Urinary bladder (tissue), 4 donors: Measurements from ENCODE around the gene MEF2C. TPM values are rescaled to one million over a fixed set of nuclear protein-coding genes. Genes with fewer than 3 reads are reported as not detected.
A peak's percentile ranks its signal among the peaks of the same experiment; 100 is the strongest.

ENCODE experiments used
- DNase-seq: peaks from one replicate; pipeline ENCODE4 v3.0.0-alpha.2; 2015; ENCODE audit errors: extremely low spot score
- H3K27ac ChIP-seq: one replicate; pipeline ENCODE4 v1.5.1; 2013; ENCODE audit warnings: low read depth, mild to moderate bottlenecking, moderate library complexity
- H3K36me3 ChIP-seq: one replicate; pipeline ENCODE4 v1.6.1; 2013; ENCODE audit warnings: mild to moderate bottlenecking, moderate library complexity; ENCODE audit not compliant: insufficient read depth
- H3K4me1 ChIP-seq: one replicate; pipeline ENCODE4 v1.6.1; 2013; ENCODE audit warnings: mild to moderate bottlenecking, moderate library complexity; ENCODE audit not compliant: insufficient read depth
- H3K4me3 ChIP-seq: one replicate; pipeline ENCODE4 v1.5.1; 2013; ENCODE audit warnings: low read depth, low read length
- WGBS: extraction: QIAGEN DNeasy Blood & Tissue Kit; methylation state at CpG from one replicate; pipeline ENCODE4 v1.1.7; 2013; 5-methylcytosine and 5-hydroxymethylcytosine counted together
- polyA plus RNA-seq: library from polyadenylated mRNA; stranded (reverse); fragments of 200-250 nt; gene quantifications from one replicate; pipeline ENCODE4 v1.2.3, GENCODE V29; 2013
- total RNA-seq: library from RNA; depleted of rRNA; stranded (reverse); fragments of >200 nt; gene quantifications from one replicate; pipeline ENCODE4 v1.2.3, GENCODE V29; 2014
- donor health status: healthy with polysubstance abuse.
- donor health status: healthy.

MEF2C gene
- total and polyA plus RNA-seq, 2 donors, result 25.2 to 166 TPM

- Histone ChIP-seq H3K4me1 (no peaks in the 10 kb centered on the region), H3K27ac (peak overlapping the region; percentile 72), H3K4me3 (peak overlapping the region; percentile 58), H3K36me3 (no peaks in the 10 kb centered on the region)
- DNase-seq, result no peak
- WGBS, result under 1% methylated on average over 46 of the region's 46 CpGs
These were observed 1.0 kb upstream of the MEF2C start for GRCh38 chr5:88883836-88884607.

- WGBS, result 1% methylated on average over 15 of the region's 15 CpGs
- Histone ChIP-seq H3K27ac (peak overlapping the region; percentile 60), H3K4me3 (peak overlapping the region; percentile 58), H3K4me1 (no peaks in the 10 kb centered on the region), H3K36me3 (no peaks in the 10 kb centered on the region)
- DNase-seq, result no peak
These were observed 527 bp downstream of the MEF2C start for GRCh38 chr5:88882276-88883038.

GRCh38 chr5:88881571-88881971, 1.4 kb downstream of the MEF2C start:
- no peak for DNase-seq
- Histone ChIP-seq H3K4me1 (no peaks in the 10 kb centered on the region), H3K4me3 (peak overlapping the region; percentile 58), H3K27ac (peak overlapping the region; percentile 23), H3K36me3 (no peaks in the 10 kb centered on the region)
- 25% methylated on average over 5 of the region's 5 CpGs for WGBS

GRCh38 chr5:88880201-88880600, 2.8 kb downstream of the MEF2C start:
- Histone ChIP-seq H3K27ac (no peak overlapping the region), H3K4me1 (no peaks in the 10 kb centered on the region), H3K4me3 (no peak overlapping the region), H3K36me3 (no peaks in the 10 kb centered on the region)
- 56% methylated on average over 1 of the region's 1 CpG for WGBS
- no peak for DNase-seq

GRCh38 chr5:88879724-88880123, 3.3 kb downstream of the MEF2C start:
- H3K27ac ChIP-seq, result no peak overlapping the region
- H3K4me3 ChIP-seq, result no peak overlapping the region
- no peaks in the 10 kb centered on the region for H3K36me3 ChIP-seq
- 41% methylated on average over 5 of the region's 5 CpGs for WGBS
- H3K4me1 ChIP-seq, result no peaks in the 10 kb centered on the region
- no peak for DNase-seq

DNA sequence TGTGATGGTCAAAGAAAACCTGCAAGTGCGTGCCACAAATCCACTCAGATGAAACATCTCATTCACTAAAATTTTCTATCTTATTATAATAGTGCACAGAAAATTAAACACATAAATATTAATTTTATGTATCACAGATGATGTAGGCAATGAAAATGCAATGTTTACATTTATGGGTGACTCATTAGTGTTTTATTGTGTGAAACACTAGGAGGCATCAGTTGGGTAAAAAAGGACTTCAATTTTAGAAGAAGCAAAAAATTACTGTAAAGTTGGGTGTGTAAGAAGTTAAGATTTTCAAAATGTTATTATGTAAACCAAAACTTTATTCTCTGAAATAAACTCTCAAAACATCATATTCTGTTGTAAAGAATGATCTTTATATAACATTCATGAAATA, 4.0 kb downstream of the MEF2C start:
- no peak overlapping the region for H3K4me3 ChIP-seq
- H3K4me1 ChIP-seq, result no peaks in the 10 kb centered on the region
- DNase-seq, result no peak
- H3K27ac ChIP-seq, result no peak overlapping the region
- no peaks in the 10 kb centered on the region for H3K36me3 ChIP-seq
- WGBS, result 74% methylated on average over 1 of the region's 1 CpG

GRCh38 chr5:88877826-88878225, 5.2 kb downstream of the MEF2C start:
- DNase-seq, result no peak
- no peak overlapping the region for H3K4me3 ChIP-seq
- no peak overlapping the region for H3K27ac ChIP-seq
- 38% methylated on average over 2 of the region's 2 CpGs for WGBS
- no peaks in the 10 kb centered on the region for H3K4me1 ChIP-seq
- H3K36me3 ChIP-seq, result no peaks in the 10 kb centered on the region

GRCh38 chr5:88876714-88877113, 6.3 kb downstream of the MEF2C start:
- WGBS, result 54% methylated on average over 2 of the region's 2 CpGs
- no peak for DNase-seq
- Histone ChIP-seq H3K4me3 (no peak overlapping the region), H3K27ac (no peak overlapping the region), H3K4me1 (no peaks in the 10 kb centered on the region), H3K36me3 (no peaks in the 10 kb centered on the region)

GRCh38 chr5:88875341-88876234, 7.4 kb downstream of the MEF2C start:
- no peak overlapping the region for H3K4me3 ChIP-seq

DNA sequence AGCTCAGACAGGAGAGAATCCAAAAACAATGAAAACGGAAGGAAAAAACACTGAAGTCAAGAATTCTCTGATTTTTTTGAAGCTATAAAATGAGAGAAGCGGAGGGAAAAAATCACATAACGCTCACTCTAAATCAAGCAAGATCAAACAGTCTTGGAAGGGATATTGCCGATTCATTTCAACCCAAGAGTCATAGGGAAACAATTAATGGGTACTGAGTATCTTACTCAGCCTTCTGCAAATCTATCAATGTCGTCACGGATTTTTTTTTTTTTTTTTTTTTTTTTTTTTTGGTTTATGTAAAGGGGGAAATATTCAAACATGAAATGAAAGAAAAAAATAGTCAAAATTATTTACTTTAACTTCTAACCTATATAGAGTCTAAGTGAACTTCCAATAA, 9.5 kb downstream of the MEF2C start:
- no peak for DNase-seq
- no peaks in the 10 kb centered on the region for H3K36me3 ChIP-seq
- 86% methylated on average over 6 of the region's 6 CpGs for WGBS
- no peak overlapping the region for H3K27ac ChIP-seq
- H3K4me1 ChIP-seq, result no peaks in the 10 kb centered on the region
- no peak overlapping the region for H3K4me3 ChIP-seq

More at GRCh38 chr5:88875341-88876234, 7.4 kb downstream of the MEF2C start:
- H3K36me3 ChIP-seq, result no peaks in the 10 kb centered on the region
- DNase-seq, result no peak
- no peak overlapping the region for H3K27ac ChIP-seq
- WGBS, result 48% methylated on average over 5 of the region's 5 CpGs
- H3K4me1 ChIP-seq, result no peaks in the 10 kb centered on the region

GRCh38 chr5:88872971-88873370, 10.0 kb downstream of the MEF2C start:
- WGBS, result 82% methylated on average over 6 of the region's 6 CpGs
- no peak overlapping the region for H3K27ac ChIP-seq

DNA sequence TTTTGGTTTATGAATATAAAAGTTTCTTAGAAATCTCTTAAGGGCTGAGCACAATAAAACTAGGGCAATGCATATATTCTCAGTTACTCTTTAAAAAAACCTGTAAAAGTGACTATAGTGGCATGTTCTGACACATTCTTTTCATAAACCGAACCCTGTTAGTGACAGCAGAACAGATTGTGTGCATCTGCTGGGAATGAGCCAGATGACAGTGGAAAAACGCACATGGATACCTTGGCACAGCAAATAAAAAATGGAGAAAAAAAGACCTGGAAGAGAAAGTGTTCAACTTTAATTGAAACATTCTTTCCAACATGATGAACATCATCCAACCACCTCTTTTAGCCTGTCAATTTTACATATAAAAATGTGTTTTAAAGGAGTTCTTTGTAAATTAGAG, 12.7 kb downstream of the MEF2C start:
- H3K4me1 ChIP-seq, result no peaks in the 10 kb centered on the region
- no peak overlapping the region for H3K4me3 ChIP-seq
- whole genome bisulfite sequencing, result 62% methylated on average over 2 of the region's 2 CpGs
- no peak overlapping the region for H3K27ac ChIP-seq
- no peak for DNase-seq
- no peaks in the 10 kb centered on the region for H3K36me3 ChIP-seq

More at GRCh38 chr5:88872971-88873370, 10.0 kb downstream of the MEF2C start:
- no peak for DNase-seq
- Histone ChIP-seq H3K36me3 (no peaks in the 10 kb centered on the region), H3K4me1 (no peaks in the 10 kb centered on the region), H3K4me3 (no peak overlapping the region)

GRCh38 chr5:88868468-88869068, 14.4 kb downstream of the MEF2C start:
- DNase-seq, result no peak
- WGBS, result 75% methylated on average over 7 of the region's 7 CpGs
- H3K27ac ChIP-seq, result no peak overlapping the region
- H3K4me3 ChIP-seq, result no peak overlapping the region
- H3K36me3 ChIP-seq, result no peaks in the 10 kb centered on the region
- H3K4me1 ChIP-seq, result no peaks in the 10 kb centered on the region
